ENCODE measurements around the gene UNC5A. TPM values are rescaled to one million over a fixed set of nuclear protein-coding genes. Genes with fewer than 3 reads are reported as not detected.
"Not testable (repeated sequence)": the region's sequence is repeated elsewhere in the genome, so short reads cannot be mapped to it uniquely, and the experiment has no call there.

The UNC5A gene
- total RNA-seq, 1 experiment from 2014 or later, result 3.1 TPM

- ChIA-PET CTCF (no interaction called here), POLR2A (ENCODE audit: unreplicated experiment) (interaction anchor here (0.6 kb wide), 1 partner anchor 217 kb away, joined by 11 read pairs; the partner anchor contains the start of gene FGFR4)
- Histone ChIP-seq H3K4me3 (no peak overlapping the region), H3K36me3 (ENCODE audit: low read depth) (no peaks in the 10 kb centered on the region), H3F3A (ENCODE audit: insufficient read depth, low read depth) (no peaks in the 10 kb centered on the region), H3K4me2 (no peak overlapping the region), H3K27ac (no peak overlapping the region), H3K9me2 (ENCODE audit: insufficient read depth) (no peaks in the 10 kb centered on the region), H3K27me3 (ENCODE audit: insufficient read depth, low read depth) (no peaks in the 10 kb centered on the region), H2AFZ (no peak overlapping the region), H3K4me1 (replicated peaks; ENCODE audit: insufficient read depth) (no peaks in the 10 kb centered on the region), H3K9me3 (ENCODE audit: insufficient read depth, low read depth) (no peaks in the 10 kb centered on the region), H4K20me1 (ENCODE audit: insufficient read depth) (no peaks in the 10 kb centered on the region), H3K79me2 (ENCODE audit: low read depth) (no peaks in the 10 kb centered on the region)
- intact Hi-C loops (cut with micrococcal nuclease; ENCODE audit: unreplicated experiment), result no loop called here
- DNase-seq, result no peak
- TF ChIP-seq CTCF (conservative IDR thresholded peaks at IDR 0.05), result no peak
- TF ChIP-seq EZH2 (IDR thresholded peaks at IDR 0.05; ENCODE audit: low read depth), result no peak
- BruUV-seq (replicated peaks), result no TSS peak
Measured at GRCh38 chr5:176869501-176870109, 59.2 kb downstream of the UNC5A start.

- no peaks in the 10 kb centered on the region for H3K4me1 ChIP-seq (replicated peaks; ENCODE audit: insufficient read depth)
Measured at GRCh38 chr5:176870110-176870591, 59.8 kb downstream of the UNC5A start.

GRCh38 chr5:176870644-176871043 is 60.3 kb downstream of the UNC5A start:
- POLR2A ChIA-PET (ENCODE audit: unreplicated experiment); H3K36me3 ChIP-seq (ENCODE audit: low read depth); H3K4me3 ChIP-seq; H3K27me3 ChIP-seq (ENCODE audit: insufficient read depth, low read depth); DNase-seq; H3F3A ChIP-seq (ENCODE audit: insufficient read depth, low read depth); H2AFZ ChIP-seq; H3K9me2 ChIP-seq (ENCODE audit: insufficient read depth); H3K79me2 ChIP-seq (ENCODE audit: low read depth); H3K27ac ChIP-seq; CTCF ChIA-PET; intact Hi-C loops (cut with micrococcal nuclease; ENCODE audit: unreplicated experiment); H4K20me1 ChIP-seq (ENCODE audit: insufficient read depth); H3K4me2 ChIP-seq; H3K4me1 ChIP-seq (replicated peaks; ENCODE audit: insufficient read depth); BruUV-seq (replicated peaks); H3K9me3 ChIP-seq (ENCODE audit: insufficient read depth, low read depth): not testable (repeated sequence)

More at GRCh38 chr5:176870110-176870591, 59.8 kb downstream of the UNC5A start:
- Histone ChIP-seq H3F3A (ENCODE audit: insufficient read depth, low read depth) (no peaks in the 10 kb centered on the region), H3K9me2 (ENCODE audit: insufficient read depth) (no peaks in the 10 kb centered on the region), H4K20me1 (ENCODE audit: insufficient read depth) (no peaks in the 10 kb centered on the region), H3K27me3 (ENCODE audit: insufficient read depth, low read depth) (no peaks in the 10 kb centered on the region), H3K4me3 (no peak overlapping the region), H2AFZ (no peak overlapping the region), H3K9me3 (ENCODE audit: insufficient read depth, low read depth) (no peaks in the 10 kb centered on the region), H3K27ac (no peak overlapping the region), H3K79me2 (ENCODE audit: low read depth) (no peaks in the 10 kb centered on the region), H3K4me2 (no peak overlapping the region), H3K36me3 (ENCODE audit: low read depth) (no peaks in the 10 kb centered on the region)
- CTCF ChIA-PET, result no interaction called here
- TF ChIP-seq CTCF (conservative IDR thresholded peaks at IDR 0.05), result 0 out of 2 replicates have a peak, but pooled peaks have one; percentile 36
- no peak for TF ChIP-seq EZH2 (IDR thresholded peaks at IDR 0.05; ENCODE audit: low read depth)
- POLR2A ChIA-PET (ENCODE audit: unreplicated experiment), result interaction anchor here (0.6 kb wide), 1 partner anchor 216 kb away, joined by 11 read pairs; the partner anchor contains the start of gene FGFR4
- intact Hi-C loops (cut with micrococcal nuclease; ENCODE audit: unreplicated experiment), result no loop called here
- peak in 1 of 2 experiments; percentile 27 for DNase-seq
- no TSS peak for BruUV-seq (replicated peaks)

GRCh38 chr5:176872586-176872985 is 62.2 kb downstream of the UNC5A start:
- CTCF ChIA-PET; H3K9me3 ChIP-seq (ENCODE audit: insufficient read depth, low read depth); intact Hi-C loops (cut with micrococcal nuclease; ENCODE audit: unreplicated experiment); H3K4me3 ChIP-seq; H3K36me3 ChIP-seq (ENCODE audit: low read depth); H3F3A ChIP-seq (ENCODE audit: insufficient read depth, low read depth); H4K20me1 ChIP-seq (ENCODE audit: insufficient read depth); DNase-seq; H3K9me2 ChIP-seq (ENCODE audit: insufficient read depth); H3K27me3 ChIP-seq (ENCODE audit: insufficient read depth, low read depth); H3K4me2 ChIP-seq; H3K79me2 ChIP-seq (ENCODE audit: low read depth); H2AFZ ChIP-seq; H3K27ac ChIP-seq; POLR2A ChIA-PET (ENCODE audit: unreplicated experiment); BruUV-seq (replicated peaks); H3K4me1 ChIP-seq (replicated peaks; ENCODE audit: insufficient read depth): not testable (repeated sequence)

GRCh38 chr5:176873011-176873410 is 62.7 kb downstream of the UNC5A start:
- BruUV-seq (replicated peaks); H3K9me3 ChIP-seq (ENCODE audit: insufficient read depth, low read depth); H3K4me2 ChIP-seq; H3K4me1 ChIP-seq (replicated peaks; ENCODE audit: insufficient read depth); H3K9me2 ChIP-seq (ENCODE audit: insufficient read depth); H3K36me3 ChIP-seq (ENCODE audit: low read depth); intact Hi-C loops (cut with micrococcal nuclease; ENCODE audit: unreplicated experiment); H3K79me2 ChIP-seq (ENCODE audit: low read depth); CTCF ChIA-PET; H3K4me3 ChIP-seq; H3K27me3 ChIP-seq (ENCODE audit: insufficient read depth, low read depth); H4K20me1 ChIP-seq (ENCODE audit: insufficient read depth); H2AFZ ChIP-seq; DNase-seq; H3K27ac ChIP-seq; POLR2A ChIA-PET (ENCODE audit: unreplicated experiment); H3F3A ChIP-seq (ENCODE audit: insufficient read depth, low read depth): not testable (repeated sequence)

Measured in PC-9 (cell line).